Tibial nerve (tissue), 3 donors: ENCODE results near the gene TNFRSF6B.

Source experiments
- CTCF ChIP-seq, 5 experiments: fragments of 200-600 bp in 3 of 5; fragments of 450-650 bp in 2 of 5; sonication (generic) in 3 of 5; IDR thresholded peaks; one replicate each; pipeline ENCODE4 v1.5.1; 2016 to 2019; ENCODE audit warnings: antibody characterized with exemption in 5 of 5, mild to moderate bottlenecking in 3 of 5, moderate library complexity in 2 of 5
- POLR2A ChIP-seq, 2 donors: fragments of 450-650 bp; IDR thresholded peaks; one replicate each; pipeline ENCODE4 v1.6.1; 2017; ENCODE audit warnings: antibody characterized with exemption in 2 of 2, mild to moderate bottlenecking in 2 of 2, moderate library complexity in 2 of 2

- TF ChIP-seq CTCF (IDR thresholded peaks at IDR 0.05), result no peak
- TF ChIP-seq POLR2A (IDR thresholded peaks at IDR 0.05), result no peak
Measured at GRCh38 chr20:63703976-63704748, 7.7 kb downstream of the TNFRSF6B start.
